ENCODE data around the gene NBEA.
"Not testable (repeated sequence)": the region's sequence is repeated elsewhere in the genome, so short reads cannot be mapped to it uniquely, and the experiment has no call there.

NBEA gene

GRCh38 chr13:35649162-35649561 lies 707.1 kb downstream of the NBEA start:
- no peak for TF ChIP-seq JUND (IDR thresholded peaks at IDR 0.05; ENCODE audit: low read depth)
- DNase-seq (ENCODE audit: low read depth in 1 of 2, low spot score in 1 of 2): no peak
- in situ Hi-C loops (cut with HindIII; ENCODE audit: low pct_unique_long_range_greater_than_20kb, low sequenced_read_pairs): no loop called here

GRCh38 chr13:35659796-35660195 lies 717.7 kb downstream of the NBEA start:
- no peak for DNase-seq (ENCODE audit: low read depth in 1 of 2, low spot score in 1 of 2)
- no peak for TF ChIP-seq JUND (IDR thresholded peaks at IDR 0.05; ENCODE audit: low read depth)
- in situ Hi-C loops (cut with HindIII; ENCODE audit: low pct_unique_long_range_greater_than_20kb, low sequenced_read_pairs): no loop called here

GRCh38 chr13:35664747-35665146 lies 722.7 kb downstream of the NBEA start:
- no peak for DNase-seq (ENCODE audit: low read depth in 1 of 2, low spot score in 1 of 2)
- in situ Hi-C loops (cut with HindIII; ENCODE audit: low pct_unique_long_range_greater_than_20kb, low sequenced_read_pairs): no loop called here

GRCh38 chr13:35669321-35669720 lies 727.3 kb downstream of the NBEA start:
- no peak for TF ChIP-seq JUND (IDR thresholded peaks at IDR 0.05; ENCODE audit: low read depth)

More at GRCh38 chr13:35664747-35665146, 722.7 kb downstream of the NBEA start:
- no peak for TF ChIP-seq JUND (IDR thresholded peaks at IDR 0.05; ENCODE audit: low read depth)

GRCh38 chr13:35672611-35673010 lies 730.5 kb downstream of the NBEA start:
- no peak for TF ChIP-seq JUND (IDR thresholded peaks at IDR 0.05; ENCODE audit: low read depth)
- DNase-seq (ENCODE audit: low read depth in 1 of 2, low spot score in 1 of 2): no peak
- in situ Hi-C loops (cut with HindIII; ENCODE audit: low pct_unique_long_range_greater_than_20kb, low sequenced_read_pairs): no loop called here

More at GRCh38 chr13:35669321-35669720, 727.3 kb downstream of the NBEA start:
- no peak for DNase-seq (ENCODE audit: low read depth in 1 of 2, low spot score in 1 of 2)
- in situ Hi-C loops (cut with HindIII; ENCODE audit: low pct_unique_long_range_greater_than_20kb, low sequenced_read_pairs): no loop called here

GRCh38 chr13:35675651-35676050 lies 733.6 kb downstream of the NBEA start:
- no peak for DNase-seq (ENCODE audit: low read depth in 1 of 2, low spot score in 1 of 2)
- no peak for TF ChIP-seq JUND (IDR thresholded peaks at IDR 0.05; ENCODE audit: low read depth)
- in situ Hi-C loops (cut with HindIII; ENCODE audit: low pct_unique_long_range_greater_than_20kb, low sequenced_read_pairs): no loop called here

- DNase-seq (ENCODE audit: low read depth in 1 of 2, low spot score in 1 of 2); in situ Hi-C loops (cut with HindIII; ENCODE audit: low pct_unique_long_range_greater_than_20kb, low sequenced_read_pairs): not testable (repeated sequence)
Observed at GRCh38 chr13:35677863-35678262, 735.8 kb downstream of the NBEA start.

- DNase-seq (ENCODE audit: low read depth in 1 of 2, low spot score in 1 of 2): no peak
- TF ChIP-seq JUND (IDR thresholded peaks at IDR 0.05; ENCODE audit: low read depth): no peak
- in situ Hi-C loops (cut with HindIII; ENCODE audit: low pct_unique_long_range_greater_than_20kb, low sequenced_read_pairs): no loop called here
Observed at GRCh38 chr13:35681685-35682084, 739.6 kb downstream of the NBEA start.

GRCh38 chr13:35684432-35684831 lies 742.4 kb downstream of the NBEA start:
- in situ Hi-C loops (cut with HindIII; ENCODE audit: low pct_unique_long_range_greater_than_20kb, low sequenced_read_pairs): no loop called here
- TF ChIP-seq JUND (IDR thresholded peaks at IDR 0.05; ENCODE audit: low read depth): no peak
- no peak for DNase-seq (ENCODE audit: low read depth in 1 of 2, low spot score in 1 of 2)

- in situ Hi-C loops (cut with HindIII; ENCODE audit: low pct_unique_long_range_greater_than_20kb, low sequenced_read_pairs): no loop called here
- TF ChIP-seq JUND (IDR thresholded peaks at IDR 0.05; ENCODE audit: low read depth): no peak
- no peak for DNase-seq (ENCODE audit: low read depth in 1 of 2, low spot score in 1 of 2)
Observed at GRCh38 chr13:35687336-35687735, 745.3 kb downstream of the NBEA start.

GRCh38 chr13:35690581-35691207 lies 748.6 kb downstream of the NBEA start:
- no peak for DNase-seq (ENCODE audit: low read depth in 1 of 2, low spot score in 1 of 2)
- in situ Hi-C loops (cut with HindIII; ENCODE audit: low pct_unique_long_range_greater_than_20kb, low sequenced_read_pairs): no loop called here
- TF ChIP-seq JUND (IDR thresholded peaks at IDR 0.05; ENCODE audit: low read depth): no peak

- TF ChIP-seq JUND (IDR thresholded peaks at IDR 0.05; ENCODE audit: low read depth): no peak
- no peak for DNase-seq (ENCODE audit: low read depth in 1 of 2, low spot score in 1 of 2)
- in situ Hi-C loops (cut with HindIII; ENCODE audit: low pct_unique_long_range_greater_than_20kb, low sequenced_read_pairs): no loop called here
Observed at GRCh38 chr13:35693134-35693784, 751.2 kb downstream of the NBEA start.

GRCh38 chr13:35694031-35694430 lies 752.0 kb downstream of the NBEA start:
- TF ChIP-seq JUND (IDR thresholded peaks at IDR 0.05; ENCODE audit: low read depth): no peak
- in situ Hi-C loops (cut with HindIII; ENCODE audit: low pct_unique_long_range_greater_than_20kb, low sequenced_read_pairs): no loop called here
- no peak for DNase-seq (ENCODE audit: low read depth in 1 of 2, low spot score in 1 of 2)
